HG03108 (cell line): ENCODE measurements around the gene RELN.

Source experiments
- ATAC-seq: cut with Tn5 transposase; IDR thresholded peaks from one replicate; pipeline ENCODE4 v1.9.1; 2021; ENCODE audit warnings: moderate library complexity; ENCODE audit not compliant: unreplicated experiment

The RELN gene

DNA sequence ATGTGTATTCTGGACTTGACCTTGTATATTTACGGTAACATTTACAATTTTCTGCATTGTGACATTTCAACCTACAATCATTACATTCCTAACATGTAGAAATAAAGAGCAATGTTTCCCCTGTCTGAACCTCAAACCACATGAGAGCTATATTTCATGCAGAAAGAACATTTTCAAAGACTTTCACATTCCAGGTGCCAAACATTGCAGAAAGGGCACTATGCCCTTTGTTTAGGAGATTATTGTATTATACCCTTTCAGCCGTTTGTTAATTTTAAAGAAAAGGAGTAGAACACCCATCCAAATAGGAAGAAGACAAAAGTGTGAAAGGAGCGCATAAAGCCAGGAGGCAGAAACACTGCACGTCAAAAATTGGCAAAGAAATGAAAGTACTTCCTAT, 260.4 kb downstream of the RELN start:
- ATAC-seq: no peak

DNA sequence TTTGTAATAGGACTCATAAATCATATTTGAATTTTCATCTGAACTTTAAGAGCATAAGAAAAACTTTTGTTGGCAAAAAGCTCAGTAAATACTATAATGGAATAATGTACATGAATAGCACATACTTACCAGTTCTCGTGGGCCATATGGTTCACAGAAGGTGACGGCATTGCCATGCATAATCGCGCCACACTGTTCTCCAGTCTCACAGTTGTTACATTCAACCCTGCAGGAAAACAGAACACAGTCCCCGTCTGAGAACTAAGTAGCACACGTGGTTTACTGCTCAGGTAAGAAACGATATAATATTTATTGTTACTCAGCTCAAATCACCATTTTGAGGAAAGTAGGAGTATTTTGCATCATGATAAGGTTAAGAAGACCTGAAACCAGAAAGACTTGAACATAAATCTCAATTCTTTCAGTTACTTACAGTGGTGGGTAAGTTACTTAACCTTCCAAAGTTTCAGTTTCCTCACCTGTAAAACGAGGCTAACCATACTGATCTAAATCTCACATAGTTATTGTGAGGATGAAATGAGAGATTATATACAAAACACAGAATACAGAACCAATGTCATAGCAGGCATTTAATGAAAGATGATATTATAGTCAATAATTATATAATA, 261.4 kb downstream of the RELN start:
- ATAC-seq: no peak

DNA sequence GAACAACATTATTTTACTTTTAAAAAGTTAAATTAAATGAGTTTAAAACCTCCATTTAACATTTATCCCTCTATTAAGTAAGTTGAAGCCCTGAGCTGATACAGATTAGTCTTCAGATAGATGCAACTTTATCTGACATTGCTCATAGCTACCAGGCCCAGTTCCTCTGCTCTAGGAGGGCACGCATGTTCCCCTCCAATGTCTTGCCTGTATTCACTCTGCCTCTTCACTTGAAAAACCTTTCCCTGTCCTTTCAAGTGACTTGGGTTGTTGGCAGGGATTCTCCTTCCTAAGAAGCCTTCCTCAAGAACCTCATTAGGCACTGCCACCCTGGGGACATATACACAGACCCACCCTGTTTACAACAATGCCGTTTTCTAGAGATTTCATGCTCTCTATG, 270.4 kb downstream of the RELN start:
- no peak for ATAC-seq

DNA sequence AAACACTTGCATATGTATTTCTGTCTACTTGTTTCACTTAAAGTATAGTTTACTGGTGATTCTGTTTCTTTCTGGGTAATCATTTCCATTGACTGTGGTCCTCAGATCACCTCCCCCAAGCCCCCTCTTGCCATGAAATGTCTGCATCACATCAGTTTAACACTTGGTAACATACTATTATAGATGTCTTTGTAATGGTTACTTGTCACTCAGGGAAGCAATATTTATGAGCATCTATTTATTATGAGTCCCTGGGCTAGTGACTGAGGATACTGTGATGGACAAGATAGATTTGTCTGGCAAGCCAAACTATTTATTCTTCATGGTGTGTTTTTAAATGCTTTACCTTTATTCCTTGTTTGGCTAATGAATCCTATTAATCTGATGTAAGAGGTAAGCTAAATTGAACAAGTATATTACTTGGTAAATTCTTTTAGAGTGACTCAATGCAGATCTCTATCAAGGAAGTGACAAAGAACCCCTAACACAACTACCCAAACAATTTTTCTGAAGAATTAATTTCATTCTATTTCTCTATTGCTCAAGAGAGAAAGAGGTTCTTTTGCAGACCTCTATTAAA, 270.9 kb downstream of the RELN start:
- ATAC-seq: no peak

DNA sequence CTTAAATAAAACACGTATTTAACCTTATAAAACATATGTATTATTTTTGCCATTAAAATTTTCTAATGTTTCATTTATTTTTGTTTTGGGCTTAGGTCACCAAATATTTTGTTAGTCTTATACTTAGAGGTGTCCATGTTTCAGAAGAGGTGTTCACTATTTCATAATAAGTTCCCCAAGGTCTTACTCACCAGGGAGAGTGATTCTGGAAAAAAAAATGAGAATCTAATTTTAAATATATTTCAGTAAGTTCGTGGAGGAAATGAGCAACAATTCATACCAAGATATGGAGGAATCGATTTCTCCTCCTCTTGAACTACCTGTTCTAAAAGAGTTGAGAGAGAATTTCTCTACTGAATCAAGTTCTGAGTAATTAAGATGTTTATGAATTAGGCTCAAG, 271.9 kb downstream of the RELN start:
- ATAC-seq: no peak

DNA sequence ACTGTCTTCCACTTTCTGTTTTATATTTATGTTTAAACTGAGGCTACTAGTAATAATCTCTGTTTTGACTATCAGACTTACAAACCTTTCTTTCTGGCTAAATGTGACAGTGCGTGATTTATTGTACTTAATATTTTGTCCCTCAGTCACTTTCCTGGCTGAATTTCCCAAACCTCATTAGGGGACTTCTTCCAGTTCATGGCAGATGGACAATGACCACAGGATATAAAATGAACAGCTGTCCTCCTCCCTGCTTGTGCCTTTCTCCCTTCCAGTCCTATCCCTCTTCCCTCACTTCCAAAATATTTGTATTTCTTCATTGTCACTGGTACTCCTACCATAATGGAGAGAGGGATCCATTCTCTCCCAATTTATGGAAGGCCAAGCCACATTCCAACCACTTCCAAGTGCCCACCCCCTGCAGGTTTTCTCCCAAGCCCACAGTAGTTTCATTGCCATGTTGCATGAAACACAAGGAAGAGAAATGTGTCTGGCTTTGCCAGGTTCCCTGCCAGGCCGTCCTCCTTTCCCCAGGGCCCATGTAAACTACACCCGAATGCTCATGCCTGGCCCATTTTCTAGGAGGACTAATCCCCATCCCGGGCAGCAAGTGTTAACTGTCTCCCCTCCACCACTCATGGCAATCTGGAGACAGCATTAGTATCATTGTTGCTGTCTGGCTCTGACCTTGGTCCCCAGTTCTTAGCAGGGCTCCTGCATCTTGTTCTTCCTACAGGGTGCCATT, 273.9 kb downstream of the RELN start:
- ATAC-seq: no peak

DNA sequence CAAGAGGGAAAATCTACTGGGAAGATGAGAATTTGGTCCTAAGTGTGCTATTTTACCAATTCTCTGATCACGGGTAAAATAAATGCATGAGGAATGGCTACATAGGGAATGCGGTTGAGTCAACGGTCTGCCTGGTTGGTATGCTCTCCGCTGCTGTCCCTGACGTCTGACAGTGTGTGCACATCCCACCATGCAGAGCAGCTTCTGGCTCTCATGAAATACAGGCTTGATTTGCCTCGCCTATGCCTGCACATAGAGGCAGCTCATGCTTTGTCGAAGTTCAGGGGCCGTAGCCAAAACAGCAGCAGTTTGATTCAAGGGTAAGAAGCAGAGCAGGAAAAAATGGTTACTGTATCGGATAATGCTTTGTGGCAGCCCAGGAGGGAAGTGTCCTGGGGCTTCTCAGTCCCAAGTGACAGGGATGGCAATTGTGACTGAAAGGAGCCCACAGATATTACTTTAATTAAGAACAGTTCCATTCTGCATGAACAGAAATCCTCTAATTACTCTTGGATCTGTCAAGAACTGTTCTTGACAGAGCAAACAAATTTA, 275.0 kb downstream of the RELN start:
- no peak for ATAC-seq

DNA sequence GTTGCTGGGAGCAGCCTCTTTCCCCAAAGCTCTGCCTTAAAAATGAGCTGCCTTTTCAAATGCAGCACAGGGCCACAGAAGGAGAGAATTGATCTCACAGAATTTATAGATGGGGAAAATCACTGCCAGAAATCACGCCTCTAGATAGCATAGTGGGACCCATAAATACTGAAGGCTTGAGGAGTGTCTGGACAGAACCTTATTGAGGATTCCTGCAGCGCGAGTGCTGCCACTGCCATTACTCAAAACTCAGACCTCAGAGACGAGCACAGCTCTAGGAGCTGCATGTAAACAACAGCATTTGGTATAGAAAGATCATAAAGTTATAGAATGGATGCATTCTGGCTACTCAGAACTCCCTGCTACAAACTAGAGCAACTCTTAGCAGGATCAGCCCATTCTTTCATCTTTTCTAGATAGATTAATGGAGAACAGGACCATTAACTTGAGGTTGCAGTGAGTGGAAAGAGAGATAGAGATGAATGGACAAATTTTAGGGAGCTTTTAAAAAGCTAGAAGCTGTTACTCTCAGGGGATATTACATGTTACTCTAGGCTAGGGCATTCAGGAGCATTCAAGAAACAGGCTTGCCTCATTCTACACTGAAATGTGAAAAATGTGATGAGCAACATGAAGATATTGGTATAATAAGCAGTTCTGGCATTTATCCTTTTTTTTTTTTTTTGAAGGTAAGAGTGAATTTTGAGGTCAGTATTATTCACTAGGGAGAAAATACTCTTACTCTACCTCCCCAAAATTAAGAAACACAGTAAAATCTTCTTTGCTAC, 276.3 kb downstream of the RELN start:
- no peak for ATAC-seq

DNA sequence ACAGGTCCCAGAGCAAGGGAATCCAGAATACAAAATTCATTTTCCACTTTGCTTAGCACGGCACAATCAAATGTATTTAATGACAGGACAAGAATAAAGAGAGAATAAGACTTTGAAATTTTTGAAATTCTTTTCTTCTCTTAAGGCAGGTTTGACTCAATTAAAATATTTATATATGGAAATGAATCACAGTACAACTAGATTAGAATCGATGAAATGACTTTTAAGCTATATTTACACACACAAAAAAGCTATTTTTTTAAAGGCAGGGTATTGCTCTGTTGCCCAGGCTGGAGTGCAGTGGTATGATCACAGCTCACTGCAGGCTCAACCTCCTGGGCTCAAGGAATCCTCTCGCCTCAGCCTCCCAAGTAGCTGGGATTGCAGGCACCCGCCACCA, 278.0 kb downstream of the RELN start:
- no peak for ATAC-seq

DNA sequence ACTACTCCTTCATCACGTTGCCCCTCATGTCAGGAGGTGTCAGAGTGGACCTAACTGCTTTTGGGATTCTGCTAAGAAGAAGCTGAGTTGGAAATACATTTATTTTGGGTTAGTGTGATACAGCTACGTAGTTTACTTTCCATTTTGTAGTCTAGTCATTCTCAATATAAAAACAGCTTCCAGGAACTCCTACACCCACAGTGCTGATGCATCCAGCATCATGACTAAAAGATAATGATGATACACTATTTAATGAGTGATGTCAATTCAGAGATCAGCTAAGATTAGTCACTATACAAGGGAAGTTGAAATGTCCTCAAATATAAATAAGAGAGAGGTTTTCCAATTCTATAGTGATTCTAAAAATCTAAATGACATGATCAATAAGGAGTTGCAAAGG, 279.2 kb downstream of the RELN start:
- ATAC-seq: no peak

DNA sequence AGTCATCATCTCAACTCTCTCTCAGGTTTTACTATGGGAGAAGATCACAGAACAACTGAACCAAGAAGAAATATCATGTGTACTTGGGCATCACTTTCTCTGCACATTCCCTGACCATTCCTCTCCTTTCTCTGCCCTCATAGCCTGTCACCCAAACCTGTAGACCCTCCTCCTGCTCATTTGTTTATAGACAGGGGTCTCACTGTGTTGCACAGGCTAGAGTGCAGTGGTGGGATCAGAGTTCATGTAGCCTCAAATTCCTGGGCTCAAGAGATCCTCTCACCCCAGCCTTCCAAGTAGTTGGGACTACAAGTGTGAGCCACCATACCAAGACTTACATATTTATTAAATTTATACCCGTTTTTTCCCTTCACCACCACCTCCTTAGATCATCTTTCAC, 282.7 kb downstream of the RELN start:
- ATAC-seq: no peak

DNA sequence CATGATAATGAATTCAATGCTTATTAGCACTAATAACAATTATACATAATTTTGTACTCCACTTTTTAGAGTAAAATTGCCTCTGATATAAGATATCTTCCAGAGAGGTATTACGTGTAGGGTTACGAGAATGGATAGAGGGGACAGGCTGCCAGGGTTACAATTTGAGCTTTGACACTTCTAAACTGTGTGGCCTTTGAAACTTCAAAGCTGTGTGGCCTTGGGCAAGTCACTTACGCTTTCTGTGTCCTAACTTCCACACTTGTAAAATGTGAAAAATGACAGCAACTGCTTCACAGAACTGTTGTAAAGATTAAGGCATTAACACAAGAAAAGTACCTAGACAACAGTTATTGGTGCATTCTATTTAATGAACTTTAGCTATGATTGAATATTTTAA, 283.9 kb downstream of the RELN start:
- no peak for ATAC-seq

DNA sequence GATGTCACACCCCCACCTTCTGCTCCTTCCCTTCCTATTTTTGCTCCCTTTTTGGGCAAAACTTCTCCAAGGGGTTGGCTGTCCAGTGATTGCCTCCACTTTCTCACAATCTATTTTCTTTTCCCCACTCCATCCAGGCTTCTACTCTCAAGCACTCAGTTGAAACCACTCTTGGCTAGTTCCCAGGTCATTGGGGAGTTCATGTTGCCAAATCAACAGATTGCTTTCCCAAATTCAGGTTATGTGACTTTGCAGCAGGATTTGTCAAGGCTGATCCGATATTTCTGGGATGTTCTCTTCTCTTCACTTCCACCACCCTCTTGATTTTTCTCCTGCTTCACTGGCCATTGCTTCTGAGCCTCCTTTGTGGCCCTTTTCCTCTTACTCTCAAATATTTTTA, 284.8 kb downstream of the RELN start:
- ATAC-seq: no peak

DNA sequence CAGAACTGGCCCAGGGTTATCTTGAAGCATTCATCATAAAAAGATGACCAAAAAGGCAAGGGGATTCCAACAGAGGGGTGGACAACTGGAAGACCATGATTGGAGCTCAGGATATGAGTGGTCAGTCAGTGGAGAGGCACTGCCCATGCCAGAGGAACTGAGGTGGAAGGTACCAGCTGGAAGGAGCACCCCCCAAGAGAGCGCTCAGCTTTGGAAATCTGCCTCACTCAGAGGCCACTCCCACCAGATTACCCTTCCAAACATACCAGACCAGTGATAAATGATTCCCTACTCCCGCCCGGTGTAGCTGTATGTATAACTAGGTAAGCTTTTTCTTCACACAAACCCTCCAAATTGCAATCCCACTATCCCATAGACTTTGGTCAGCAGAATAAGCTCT, 286.5 kb downstream of the RELN start:
- ATAC-seq: no peak

DNA sequence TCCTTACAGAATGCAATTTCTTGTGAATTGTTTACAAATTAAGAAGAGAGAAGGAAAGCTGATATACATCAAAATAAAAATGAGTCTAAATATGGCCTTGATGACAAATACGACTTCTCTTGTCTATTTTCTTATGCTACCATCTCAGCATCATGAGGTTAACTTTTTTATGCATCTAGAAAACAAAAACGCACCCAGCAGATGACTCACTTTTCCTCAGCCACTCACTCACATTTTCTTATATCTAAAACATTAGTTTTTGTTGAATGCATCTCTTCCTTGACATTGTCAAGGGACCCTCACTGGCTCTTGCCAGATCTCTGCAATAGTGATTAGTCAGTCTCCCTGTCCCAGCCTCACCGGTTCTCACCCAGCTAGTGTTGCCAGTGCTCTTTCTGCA, 287.0 kb downstream of the RELN start:
- no peak for ATAC-seq

DNA sequence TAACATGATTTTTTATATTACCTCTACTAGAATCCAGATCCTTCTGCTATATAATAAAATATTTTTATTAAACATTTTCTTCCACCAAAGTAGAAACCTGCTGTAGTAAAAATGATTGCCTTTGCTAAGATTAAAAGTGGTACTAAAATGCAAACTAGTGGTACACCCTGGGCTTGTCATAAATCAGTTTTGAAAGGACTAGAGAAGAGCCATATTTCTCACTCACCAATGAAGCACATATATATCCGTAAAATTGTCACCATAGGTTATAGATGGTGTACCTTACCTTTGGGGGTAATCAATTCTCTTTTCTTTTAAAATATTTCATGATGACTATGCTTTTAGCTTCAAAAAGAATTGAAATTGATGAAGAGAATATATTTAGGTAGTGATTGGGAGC, 290.4 kb downstream of the RELN start:
- ATAC-seq: no peak

DNA sequence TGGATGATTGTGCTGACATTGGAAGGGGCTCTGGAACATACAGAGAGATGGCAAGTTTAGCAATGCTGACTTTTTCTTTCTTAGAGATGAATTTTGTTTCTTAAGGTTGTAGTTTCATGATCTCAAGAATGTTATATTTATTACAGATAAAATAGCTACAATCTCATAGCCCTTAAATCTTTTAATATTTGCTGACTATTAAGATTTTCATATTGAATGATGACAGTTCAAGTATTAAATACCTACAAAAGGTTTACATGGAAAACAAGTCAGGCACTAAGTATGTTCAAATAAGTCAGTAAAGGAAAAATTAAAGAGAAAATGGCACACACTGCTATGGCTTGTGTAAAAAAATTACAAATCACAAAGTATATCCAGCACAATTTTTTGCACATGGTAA, 291.4 kb downstream of the RELN start:
- ATAC-seq: no peak

DNA sequence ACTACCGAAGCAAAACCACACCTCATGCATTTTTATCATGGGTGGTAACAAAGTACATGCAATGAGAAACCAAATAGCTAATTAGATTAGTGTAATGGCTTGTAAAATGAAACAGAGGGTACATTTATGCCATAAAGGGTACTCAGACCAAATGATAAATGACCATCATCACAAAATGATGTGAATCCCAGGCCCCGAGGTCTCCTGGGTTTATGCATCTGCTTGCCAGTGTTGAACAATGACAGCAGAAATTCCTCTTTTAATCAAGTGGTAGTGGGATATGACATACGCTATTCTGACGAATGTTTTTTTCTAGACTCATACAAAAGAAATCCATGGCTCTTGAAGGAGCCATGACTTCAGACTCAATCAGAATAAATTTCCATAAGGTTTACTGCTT, 293.9 kb downstream of the RELN start:
- no peak for ATAC-seq

DNA sequence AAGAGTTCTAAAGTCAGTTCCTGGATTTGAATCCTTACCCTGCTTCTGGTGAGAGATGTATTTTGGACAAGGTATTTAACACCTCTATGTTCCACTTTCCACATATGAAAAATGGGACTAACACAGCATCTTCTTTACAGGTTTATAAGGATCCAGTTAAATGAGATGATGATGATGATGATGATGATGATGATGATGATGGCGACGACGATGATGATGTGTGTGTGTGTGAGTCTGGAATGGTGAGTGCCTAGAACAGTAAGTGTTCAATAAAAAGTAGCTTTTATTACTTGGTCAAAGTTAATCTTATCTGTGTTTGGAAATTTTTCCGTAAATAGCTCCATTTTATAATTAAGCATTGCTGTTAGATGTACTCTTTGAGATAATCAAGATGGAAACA, 295.2 kb downstream of the RELN start:
- ATAC-seq: no peak

DNA sequence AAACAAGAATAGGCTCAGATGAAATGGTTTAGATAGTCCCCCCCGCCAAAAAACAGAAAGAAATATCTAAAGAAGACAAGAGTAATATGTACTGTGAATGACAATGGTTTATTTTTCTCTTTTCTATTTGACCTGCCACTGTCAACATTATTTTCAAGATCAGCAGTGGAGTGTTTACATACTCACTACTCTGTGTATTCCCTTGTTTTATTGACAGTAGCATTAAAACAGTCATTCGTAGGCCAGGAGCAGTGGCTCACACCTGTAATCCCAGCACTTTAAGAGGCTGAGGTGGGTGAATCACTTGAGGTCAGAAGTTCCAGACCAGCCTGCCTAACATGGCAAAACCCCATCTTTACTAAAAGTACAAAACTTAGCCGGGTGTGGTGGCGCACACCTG, 298.2 kb downstream of the RELN start:
- ATAC-seq: no peak

DNA sequence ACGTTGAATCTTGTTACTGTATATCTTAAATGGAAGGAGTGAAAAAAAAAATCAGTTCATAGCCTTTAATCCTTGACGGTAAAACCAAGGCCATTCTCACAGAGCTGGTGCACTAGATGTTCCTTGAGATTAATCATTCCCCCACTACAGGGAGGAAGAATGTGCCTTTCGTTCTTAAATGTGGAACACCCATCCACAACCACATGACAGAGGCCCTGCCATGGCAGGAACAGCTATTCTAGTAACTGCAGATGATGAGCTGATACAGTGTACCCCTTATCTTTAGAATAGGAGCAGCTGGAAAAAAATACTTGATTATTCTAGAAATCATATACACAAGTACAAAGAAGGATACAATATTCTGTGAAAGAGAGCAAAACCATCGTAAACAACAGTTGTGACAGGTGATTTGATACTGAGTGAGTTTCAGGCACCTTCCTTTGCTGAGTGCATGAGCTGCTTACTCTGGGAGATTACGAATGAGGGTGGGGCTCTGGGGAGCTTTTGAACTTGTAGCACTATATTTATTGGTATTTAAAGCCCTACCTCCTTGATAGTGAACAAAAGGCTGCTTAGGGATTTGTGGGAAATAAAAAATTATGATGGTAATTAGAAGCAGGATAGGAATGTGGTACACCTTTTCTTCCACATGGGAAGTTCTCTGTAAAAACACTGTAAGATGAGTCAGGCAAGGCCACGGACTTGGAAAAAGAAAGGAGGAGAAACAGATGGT, 299.1 kb downstream of the RELN start:
- ATAC-seq: no peak
